Naive B cell (primary cell): Measurements from ENCODE around the gene MOG. TPM values are rescaled to one million over a fixed set of nuclear protein-coding genes. Genes with fewer than 3 reads are reported as not detected.

Experiments used
- ATAC-seq, 2 donors: fragments of 150-1000 bp; cut with Tn5 transposase; 2 replicates each; pipeline ENCODE4 v1.10.0; 2021; ENCODE audit warnings: low read depth in 2 of 2, mild to moderate bottlenecking in 2 of 2, moderate library complexity in 2 of 2
- DNase-seq: peaks from one replicate; pipeline ENCODE4 v3.0.0; 2022
- H3K27ac Mint-ChIP-seq, 6 donors: one replicate each; pipeline ENCODE4 v1.8.0; 2020 to 2022; ENCODE audit warnings: mild to moderate bottlenecking in 6 of 6, mixed read lengths in 6 of 6, moderate library complexity in 5 of 6, inconsistent platforms in 2 of 6
- H3K27me3 Mint-ChIP-seq, 3 donors: one replicate each; pipeline ENCODE4 v1.8.0; 2021 to 2022; ENCODE audit warnings: mixed read lengths in 3 of 3, mild to moderate bottlenecking in 1 of 3
- H3K36me3 Mint-ChIP-seq, 2 donors: one replicate each; pipeline ENCODE4 v1.8.0; 2020 to 2022; ENCODE audit warnings: mixed read lengths in 2 of 2, inconsistent platforms in 1 of 2, mild to moderate bottlenecking in 1 of 2
- H3K4me1 Mint-ChIP-seq, 3 donors: one replicate each; pipeline ENCODE4 v1.8.0; 2020 to 2022; ENCODE audit warnings: mixed read lengths in 3 of 3, inconsistent platforms in 1 of 3, mild to moderate bottlenecking in 1 of 3, moderate library complexity in 1 of 3
- H3K4me3 Mint-ChIP-seq, 8 donors: one replicate each; pipeline ENCODE4 v1.8.0; 2020 to 2022; ENCODE audit warnings: mild to moderate bottlenecking in 8 of 8, mixed read lengths in 8 of 8, moderate library complexity in 8 of 8, inconsistent platforms in 2 of 8
- H3K9me3 Mint-ChIP-seq, 7 donors: one replicate each; pipeline ENCODE4 v1.8.0; 2020 to 2022; ENCODE audit warnings: mixed read lengths in 7 of 7, mild to moderate bottlenecking in 5 of 7, inconsistent platforms in 2 of 7, moderate library complexity in 1 of 7
- polyA plus RNA-seq, 6 donors: library from polyadenylated mRNA; unstranded; fragments of 300-500 nt; fragmentation: Illumina TruSeq; gene quantifications; one replicate each; pipeline ENCODE4 v1.2.3, GENCODE V29; 2021; ENCODE audit warnings: low read depth in 6 of 6

Gene MOG
- polyA plus RNA-seq, 6 donors from 2014 or later: not detected

DNA sequence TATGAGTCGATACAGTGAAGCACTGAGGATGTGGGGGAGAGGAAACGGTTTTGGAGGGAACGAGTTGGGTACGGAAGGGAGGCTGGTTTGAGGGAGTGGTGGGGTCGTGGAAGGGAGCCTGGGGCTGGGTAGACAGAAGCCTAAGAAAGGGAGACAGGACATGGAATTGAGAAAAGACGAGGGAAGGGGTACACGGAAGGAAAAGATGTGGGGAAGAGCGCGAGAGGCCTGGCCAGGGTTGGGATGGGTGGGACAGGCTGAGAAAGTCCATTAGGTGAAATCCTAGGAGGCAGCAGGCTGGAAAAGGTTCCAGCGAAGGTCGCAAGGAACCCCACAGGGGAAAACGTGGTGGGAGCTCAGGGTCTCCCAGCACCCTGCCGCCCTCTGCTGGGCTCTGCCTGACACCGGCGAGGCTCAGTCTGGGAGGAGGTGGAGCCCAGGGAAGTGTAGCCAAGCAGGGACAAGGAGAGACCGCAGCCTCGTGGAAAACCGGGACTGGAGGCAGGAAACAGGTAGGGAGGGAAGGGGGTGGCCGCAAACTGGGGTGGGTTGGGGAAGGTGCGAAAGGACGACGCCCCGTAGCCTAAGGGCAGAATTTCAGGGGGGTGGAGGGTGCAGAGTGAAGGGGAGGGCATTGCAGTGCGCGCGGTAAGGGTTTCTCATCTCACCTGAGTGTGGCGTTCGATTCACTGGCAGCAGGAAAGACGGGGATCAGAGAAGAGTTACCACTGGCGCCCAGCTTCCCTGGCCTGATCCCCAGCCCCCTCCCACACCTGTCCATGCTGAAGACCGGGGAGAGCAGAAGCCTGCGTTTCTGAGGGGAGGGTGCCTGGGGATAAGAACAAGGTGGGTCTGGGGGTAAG lies 28.2 kb upstream of the MOG start:
- H3K36me3 Mint-ChIP-seq: peaks cover 4 to 7% of the 10 kb centered on the region in 2 donors
- ATAC-seq (peak; percentile 22 to 36), DNase-seq (peak; percentile 28)
- no peaks in the 10 kb centered on the region for H3K9me3 Mint-ChIP-seq
- peaks cover 53 to 61% (median 55%) of the 10 kb centered on the region in 3 donors for H3K4me1 Mint-ChIP-seq
- peak overlapping the region; percentile 34 to 90 (median 54) for H3K27ac Mint-ChIP-seq
- peak overlapping the region; percentile 90 to 99 (median 94) for H3K4me3 Mint-ChIP-seq
- H3K27me3 Mint-ChIP-seq: no peaks in the 10 kb centered on the region

DNA sequence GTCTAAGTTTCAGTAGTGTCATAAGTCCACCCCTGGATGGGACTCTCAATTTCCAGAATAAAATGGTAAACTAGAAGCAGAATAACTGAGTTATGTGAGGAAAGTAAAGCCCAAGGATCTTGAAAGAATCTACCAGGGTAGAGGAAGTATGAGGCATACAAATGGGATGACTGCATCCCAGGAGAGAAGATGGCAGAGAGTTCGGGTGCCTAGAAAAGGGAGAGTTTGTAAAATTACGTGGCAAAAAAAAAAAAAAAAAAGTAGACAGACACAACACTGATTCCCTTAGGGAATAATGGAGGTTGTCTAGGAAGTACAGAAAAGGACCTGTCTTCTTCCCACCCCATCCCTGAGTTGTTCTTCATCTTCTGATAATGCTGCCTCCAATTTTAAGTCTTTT lies 27.3 kb upstream of the MOG start:
- Mint-ChIP-seq H3K4me1 (peaks cover 60 to 71% (median 65%) of the 10 kb centered on the region in 3 donors), H3K27me3 (no peaks in the 10 kb centered on the region), H3K27ac (no peak overlapping the region), H3K36me3 (peaks cover 0 to 4% of the 10 kb centered on the region in 2 donors), H3K4me3 (peak overlapping the region in 5 of 8 donors; percentile 0 to 99 (median 90)), H3K9me3 (no peaks in the 10 kb centered on the region)
- ATAC-seq (no peak), DNase-seq (no peak)

DNA sequence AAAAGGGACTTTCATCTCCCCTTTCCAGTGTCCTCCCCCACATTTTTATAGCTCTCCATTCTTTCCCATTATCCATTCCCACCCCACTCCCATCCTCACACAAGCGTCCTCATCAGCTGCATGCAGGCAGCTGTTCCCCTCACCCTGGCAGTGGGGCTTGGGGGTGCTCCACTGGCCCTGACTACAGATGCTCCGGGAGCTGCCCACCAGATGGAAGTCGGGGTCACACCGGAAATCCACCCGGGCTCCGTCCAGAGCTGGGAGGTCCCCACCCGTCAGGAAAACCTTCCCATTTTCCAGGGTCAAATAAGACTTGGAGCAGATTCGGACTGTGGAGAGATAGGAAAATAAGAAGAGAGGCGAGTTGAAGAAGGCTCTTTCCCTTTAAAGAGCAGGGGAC lies 26.6 kb upstream of the MOG start:
- peaks cover 0 to 4% of the 10 kb centered on the region in 2 donors for H3K36me3 Mint-ChIP-seq
- peaks cover 60 to 72% (median 70%) of the 10 kb centered on the region in 3 donors for H3K4me1 Mint-ChIP-seq
- DNase-seq (no peak), ATAC-seq (no peak)
- no peaks in the 10 kb centered on the region for H3K9me3 Mint-ChIP-seq
- peak overlapping the region in 4 of 8 donors; percentile 49 to 99 (median 93) for H3K4me3 Mint-ChIP-seq
- no peak overlapping the region for H3K27ac Mint-ChIP-seq
- no peaks in the 10 kb centered on the region for H3K27me3 Mint-ChIP-seq

DNA sequence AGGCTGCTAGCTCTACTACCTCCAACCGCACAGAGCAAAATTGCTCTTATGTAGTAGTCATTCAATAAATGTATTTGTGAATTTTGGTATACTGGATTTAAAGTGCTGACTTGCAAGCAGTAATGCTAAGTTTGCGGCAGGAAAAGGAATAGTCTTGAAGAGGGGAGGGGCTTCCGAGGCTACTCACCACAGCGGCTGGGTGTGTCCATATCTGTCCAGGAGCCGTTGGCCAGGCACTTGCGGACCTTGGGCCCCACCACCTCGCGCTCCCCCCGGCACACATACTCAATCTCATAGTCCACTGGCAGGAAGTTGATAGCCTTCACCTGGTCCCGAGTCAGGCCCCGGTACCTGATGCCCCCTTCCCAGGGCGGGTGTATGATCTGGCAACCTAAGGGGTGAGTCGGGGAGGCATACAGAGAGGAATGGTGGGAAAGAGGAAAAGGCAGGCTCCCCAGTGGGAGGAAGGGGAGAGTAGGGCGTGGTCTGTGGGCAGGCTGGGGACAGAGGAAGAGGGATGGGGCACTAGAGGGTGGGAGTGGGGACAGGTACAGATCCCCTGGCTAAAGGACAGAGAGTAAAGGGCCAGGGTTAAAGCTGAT lies 25.6 kb upstream of the MOG start:
- H3K27ac Mint-ChIP-seq: peak overlapping the region in 3 of 6 donors; percentile 88 to 98 (median 97)
- ATAC-seq (no peak), DNase-seq (no peak)
- no peaks in the 10 kb centered on the region for H3K9me3 Mint-ChIP-seq
- H3K4me3 Mint-ChIP-seq: peak overlapping the region; percentile 88 to 100 (median 98)
- no peaks in the 10 kb centered on the region for H3K27me3 Mint-ChIP-seq
- peaks cover 0 to 4% of the 10 kb centered on the region in 2 donors for H3K36me3 Mint-ChIP-seq
- H3K4me1 Mint-ChIP-seq: peaks cover 63 to 75% (median 74%) of the 10 kb centered on the region in 3 donors

DNA sequence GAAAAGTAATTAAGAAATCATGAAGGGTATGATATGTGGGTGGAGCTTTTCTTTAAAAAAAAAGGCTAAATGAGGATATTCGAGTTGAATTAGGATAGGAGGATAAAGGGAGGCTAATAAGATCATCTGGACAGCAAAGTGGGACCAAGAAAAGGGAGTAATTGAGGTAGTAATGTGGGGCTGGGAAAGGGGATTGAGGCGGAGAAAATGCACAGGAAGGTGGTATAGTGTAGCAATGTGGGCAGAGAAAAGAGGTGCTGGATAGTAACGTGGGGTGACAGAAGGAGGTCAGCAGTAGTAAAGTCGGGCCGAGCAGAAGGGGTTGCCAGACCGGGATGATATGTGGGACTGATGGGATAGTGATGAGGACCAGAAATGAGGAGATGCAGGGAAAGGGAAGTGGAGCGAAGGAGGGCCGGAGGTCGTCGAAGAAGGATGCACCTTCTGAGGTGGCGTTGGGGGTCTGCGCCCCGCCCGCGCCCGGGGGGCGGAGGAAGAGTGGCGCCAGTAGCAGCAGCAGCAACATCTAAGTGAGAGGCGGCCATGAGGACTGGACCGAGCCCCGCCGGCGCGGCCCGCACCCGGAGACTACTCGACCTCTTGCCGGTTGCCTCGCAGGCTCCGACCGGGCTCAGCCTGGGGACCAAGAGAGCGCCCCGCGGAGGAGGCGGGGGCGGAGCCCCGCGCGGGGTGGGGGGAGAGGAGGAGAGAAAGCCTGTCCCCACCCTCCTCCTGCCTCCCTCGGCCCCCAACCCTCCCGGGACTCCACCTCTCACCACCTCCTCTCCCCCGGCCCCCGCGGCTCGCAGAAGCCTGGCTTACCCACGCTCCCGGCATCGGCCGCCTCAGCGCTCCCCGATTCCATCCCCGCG lies 24.8 kb upstream of the MOG start:
- no peaks in the 10 kb centered on the region for H3K9me3 Mint-ChIP-seq
- ATAC-seq: peak; percentile 60 to 67
- peaks cover 59 to 75% (median 69%) of the 10 kb centered on the region in 3 donors for H3K4me1 Mint-ChIP-seq
- H3K27ac Mint-ChIP-seq: peak overlapping the region; percentile 83 to 97 (median 88)
- peak overlapping the region; percentile 88 to 100 (median 98) for H3K4me3 Mint-ChIP-seq
- H3K36me3 Mint-ChIP-seq: peaks cover 0 to 4% of the 10 kb centered on the region in 2 donors
- peak; percentile 76 for DNase-seq
- no peaks in the 10 kb centered on the region for H3K27me3 Mint-ChIP-seq

DNA sequence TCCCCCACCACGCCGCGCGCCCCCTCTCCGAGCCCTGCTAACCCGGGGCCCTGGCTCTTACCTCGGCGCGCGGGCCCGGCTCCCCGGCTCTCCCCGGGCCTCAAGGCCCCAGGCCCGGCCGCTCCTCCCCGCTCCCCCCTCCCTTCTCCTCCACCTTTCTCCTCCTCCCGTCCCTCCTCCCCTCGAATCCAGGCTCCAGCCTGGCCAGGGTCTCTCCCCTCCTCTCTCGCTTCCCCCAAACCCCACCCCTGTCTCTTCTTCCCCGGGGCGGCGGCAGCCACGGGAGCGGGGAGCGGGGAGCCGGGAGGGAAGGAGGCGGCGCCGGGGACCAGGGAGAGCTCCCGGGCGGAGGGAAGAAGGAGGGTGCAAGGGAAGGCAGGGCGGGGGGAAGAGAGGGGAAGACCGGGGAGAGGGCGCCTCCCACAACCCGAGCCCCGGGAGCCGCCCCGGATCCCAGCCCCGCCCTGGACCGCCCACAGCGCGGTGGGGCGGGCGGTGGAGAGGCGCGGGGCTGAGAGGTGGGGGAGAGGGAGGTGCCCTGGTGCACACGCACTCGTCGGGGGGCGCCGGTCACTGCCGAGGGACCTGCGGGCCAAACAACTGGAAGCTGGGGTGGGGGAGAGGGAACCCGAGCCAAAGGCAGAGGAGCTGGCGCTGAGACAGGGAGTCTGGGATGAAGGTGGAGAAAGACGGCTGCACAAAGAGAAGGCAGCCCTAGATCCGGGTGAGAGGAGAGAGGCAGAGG lies 23.9 kb upstream of the MOG start, which contains the start of gene GABBR1:
TSS of gene GABBR1 (minus strand) at position 395 of the 745 bp plus-strand sequence. CDS start 798 bp downstream, outside the sequence.
- DNase-seq (peak; percentile 73), ATAC-seq (peak; percentile 71 to 73)
- Mint-ChIP-seq H3K27me3 (no peaks in the 10 kb centered on the region), H3K9me3 (no peaks in the 10 kb centered on the region), H3K36me3 (peaks cover 0 to 4% of the 10 kb centered on the region in 2 donors), H3K4me1 (peaks cover 64 to 77% (median 69%) of the 10 kb centered on the region in 3 donors), H3K4me3 (peak within 1 kb of the TSS; percentile 88 to 100 (median 98)), H3K27ac (peak within 1 kb of the TSS; percentile 88 to 99 (median 96))

DNA sequence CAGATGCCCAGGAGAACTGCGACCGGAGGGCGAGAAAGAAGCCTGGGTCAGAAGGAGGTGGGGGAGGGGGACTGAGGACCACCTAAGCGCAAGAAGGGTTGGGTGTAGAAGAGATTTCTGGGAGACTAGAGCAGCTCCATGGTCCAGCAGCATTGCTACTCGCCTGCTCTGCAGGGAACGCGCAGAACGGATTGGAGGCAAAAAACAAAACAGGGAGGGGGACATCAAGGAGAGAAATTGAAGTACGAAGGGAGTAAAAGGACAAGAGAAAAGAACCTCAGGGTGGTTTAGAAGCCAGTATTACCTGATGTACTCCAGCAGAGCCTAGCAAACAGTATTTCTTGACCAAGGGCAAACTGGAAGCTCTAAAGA lies 23.4 kb upstream of the MOG start:
- H3K9me3 Mint-ChIP-seq: no peaks in the 10 kb centered on the region
- peak overlapping the region; percentile 47 to 99 (median 95) for H3K27ac Mint-ChIP-seq
- ATAC-seq: no peak
- peak overlapping the region; percentile 88 to 100 (median 98) for H3K4me3 Mint-ChIP-seq
- H3K36me3 Mint-ChIP-seq: peaks cover 0 to 4% of the 10 kb centered on the region in 2 donors
- peaks cover 59 to 72% (median 66%) of the 10 kb centered on the region in 3 donors for H3K4me1 Mint-ChIP-seq
- no peaks in the 10 kb centered on the region for H3K27me3 Mint-ChIP-seq
- no peak for DNase-seq

DNA sequence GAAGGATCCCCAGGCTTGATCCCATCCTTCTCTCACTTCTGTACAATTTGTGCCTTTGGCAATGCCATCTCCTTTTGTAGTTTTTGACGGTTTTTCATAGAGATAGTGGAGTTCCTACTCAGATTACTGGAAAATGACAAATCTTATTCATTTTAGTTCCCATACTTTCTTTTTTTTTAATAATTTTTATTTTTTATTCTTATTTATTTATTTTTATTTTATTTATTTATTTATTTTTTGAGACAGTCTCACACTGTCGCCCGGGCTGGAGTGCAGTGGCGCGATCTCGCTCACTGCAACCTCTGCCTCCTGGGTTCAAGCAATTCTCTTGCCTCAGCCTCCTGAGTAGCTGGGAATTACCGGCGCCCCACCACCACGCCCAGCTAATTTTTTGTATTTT lies 19.6 kb upstream of the MOG start:
- Mint-ChIP-seq H3K4me3 (peak overlapping the region in 1 of 8 donors; percentile 47), H3K36me3 (peaks cover 0 to 4% of the 10 kb centered on the region in 2 donors), H3K27ac (peak overlapping the region in 3 of 6 donors; percentile 2 to 88 (median 44)), H3K9me3 (no peaks in the 10 kb centered on the region), H3K4me1 (peaks cover 37 to 47% (median 44%) of the 10 kb centered on the region in 3 donors), H3K27me3 (no peaks in the 10 kb centered on the region)
- ATAC-seq (no peak), DNase-seq (no peak)

DNA sequence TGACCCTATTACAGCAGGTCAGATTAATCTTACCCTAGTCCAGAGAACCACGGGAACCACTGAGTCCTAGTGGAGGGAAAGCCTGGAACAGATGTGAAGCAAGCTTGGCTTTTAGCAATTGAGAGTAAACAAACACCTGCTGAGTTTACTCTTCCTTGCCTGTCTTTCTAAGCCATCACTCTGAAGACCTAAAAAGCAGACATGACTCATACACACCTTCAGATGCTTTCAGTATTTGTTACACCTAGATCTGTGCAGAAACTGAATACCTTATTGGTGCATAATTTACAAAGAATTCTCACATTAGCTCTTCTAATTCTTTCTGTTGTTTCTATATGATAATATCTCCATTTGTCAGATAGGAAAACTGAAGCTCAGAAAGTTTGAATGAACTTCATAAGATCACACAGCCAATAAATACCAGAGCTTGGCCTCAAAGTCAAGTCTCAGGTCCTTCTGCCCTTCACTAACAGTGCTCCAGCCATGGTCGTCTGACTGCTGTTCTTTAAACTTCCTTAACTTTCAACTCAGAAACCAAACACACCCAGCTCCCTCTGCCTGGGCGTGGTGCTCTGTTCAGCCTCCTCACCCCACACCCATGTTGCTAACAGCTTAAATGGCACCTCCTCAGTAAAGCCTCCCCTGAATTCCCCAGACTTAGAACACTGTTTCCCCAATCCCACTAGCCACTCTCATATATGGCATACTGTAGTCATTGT lies 15.3 kb upstream of the MOG start:
- peak overlapping the region in 6 of 8 donors; percentile 21 to 80 (median 54) for H3K4me3 Mint-ChIP-seq
- H3K9me3 Mint-ChIP-seq: no peaks in the 10 kb centered on the region
- ATAC-seq (peak; percentile 52 to 64), DNase-seq (no peak)
- no peaks in the 10 kb centered on the region for H3K27me3 Mint-ChIP-seq
- H3K4me1 Mint-ChIP-seq: peaks cover 16 to 21% (median 17%) of the 10 kb centered on the region in 3 donors
- no peaks in the 10 kb centered on the region for H3K36me3 Mint-ChIP-seq
- peak overlapping the region; percentile 4 to 87 (median 62) for H3K27ac Mint-ChIP-seq

DNA sequence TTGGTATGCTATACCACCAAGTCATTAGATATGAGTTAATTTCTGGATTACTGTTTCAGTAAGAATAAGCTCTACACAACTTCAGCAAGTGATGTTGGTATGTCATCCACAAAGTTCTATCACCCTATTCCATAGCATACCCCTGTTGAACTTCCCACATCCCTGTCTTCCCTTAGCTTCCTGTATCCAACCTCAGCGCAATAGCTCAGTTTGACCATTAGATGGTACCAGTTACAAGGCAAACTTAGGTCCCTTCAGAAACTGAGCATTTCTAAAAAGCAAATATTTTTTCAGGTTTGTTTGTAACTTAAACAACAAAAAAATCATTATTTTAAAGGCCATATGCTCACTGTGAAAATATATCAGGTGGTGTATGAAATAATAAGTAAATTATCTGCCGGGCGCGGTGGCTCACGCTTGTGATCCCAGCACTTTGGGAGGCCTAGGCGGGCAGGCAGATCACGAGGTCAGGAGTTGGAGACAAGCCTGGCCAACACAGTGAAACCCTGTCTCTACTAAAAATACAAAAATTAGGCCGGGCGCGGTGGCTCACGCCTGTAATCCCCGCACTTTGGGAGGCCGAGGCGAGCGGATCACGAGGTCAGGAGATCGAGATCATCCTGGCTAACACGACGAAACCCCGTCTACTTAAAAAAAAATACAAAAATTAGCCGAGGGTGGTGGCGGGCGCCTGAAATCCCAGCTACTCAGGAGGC lies 8.8 kb upstream of the MOG start:
- no peaks in the 10 kb centered on the region for H3K36me3 Mint-ChIP-seq
- H3K27me3 Mint-ChIP-seq: no peaks in the 10 kb centered on the region
- peaks cover 0 to 4% (median 0%) of the 10 kb centered on the region in 7 donors for H3K9me3 Mint-ChIP-seq
- H3K4me3 Mint-ChIP-seq: peak overlapping the region in 3 of 8 donors; percentile 6 to 24 (median 12)
- peak overlapping the region in 2 of 6 donors; percentile 74 to 86 for H3K27ac Mint-ChIP-seq
- H3K4me1 Mint-ChIP-seq: peaks cover 10 to 22% (median 14%) of the 10 kb centered on the region in 3 donors
- ATAC-seq: no peak
- no peak for DNase-seq
